OCI-LY7 (cell line): ENCODE measurements around the gene ELL2. TPM values are rescaled to one million over a fixed set of nuclear protein-coding genes. Genes with fewer than 3 reads are reported as not detected.

Experiments
- BruUV-seq: library from RNA; stranded (reverse); fragments of 400-500 nt; replicated peaks from 2 replicates; lab custom pipeline; 2021; lab: Mats Ljungman, UMichigan
- CTCF ChIA-PET: fragments of 300-600 bp; sonication (Branson Sonifier 250); formaldehyde crosslinking; loops from one replicate; lab custom pipeline; 2022; ENCODE audit warnings: antibody characterized with exemption; ENCODE audit not compliant: unreplicated experiment; lab: Charles Lee
- POLR2A ChIA-PET: fragments of 300-600 bp; sonication (Branson Sonifier 250); formaldehyde crosslinking; loops from one replicate; lab custom pipeline; 2022; ENCODE audit warnings: antibody characterized with exemption; lab: Charles Lee
- DNase-seq: peaks from one replicate; pipeline ENCODE4 v3.0.0-alpha.2; 2015; ENCODE audit warnings: low spot score
- H2AFZ ChIP-seq: fragments of 200-600 bp; sonication (generic), shearing (Covaris generic); 2 replicates; pipeline ENCODE4 v1.6.1; 2014; ENCODE audit warnings: mild to moderate bottlenecking, antibody characterized with exemption, low read length, moderate library complexity
- H3K27ac ChIP-seq: fragments of 200-600 bp; sonication (generic); 2 replicates; pipeline ENCODE4 v1.5.1; 2014; ENCODE audit warnings: mixed run types, low read depth, mild to moderate bottlenecking, moderate library complexity, low read length, inconsistent platforms; ENCODE audit not compliant: poor library complexity, severe bottlenecking
- H3K36me3 ChIP-seq: fragments of 200-600 bp; sonication (generic); 2 replicates; pipeline ENCODE4 v1.6.1; 2014; ENCODE audit warnings: mild to moderate bottlenecking, antibody characterized with exemption, low read length, moderate library complexity, mixed read lengths; ENCODE audit not compliant: insufficient read depth
- H3K4me1 ChIP-seq: fragments of 200-600 bp; sonication (generic); 2 replicates; pipeline ENCODE4 v1.5.1; 2014; ENCODE audit warnings: mild to moderate bottlenecking, low read length; ENCODE audit not compliant: insufficient read depth, poor library complexity, severe bottlenecking
- H3K4me2 ChIP-seq: fragments of 200-600 bp; sonication (generic); 2 replicates; pipeline ENCODE4 v1.6.1; 2014; ENCODE audit warnings: mild to moderate bottlenecking, low read length
- H3K4me3 ChIP-seq: fragments of 200-600 bp; sonication (generic); 2 replicates; pipeline ENCODE4 v1.5.1; 2014; ENCODE audit warnings: mild to moderate bottlenecking, low read depth, low read length; ENCODE audit not compliant: poor library complexity, severe bottlenecking
- H3K79me2 ChIP-seq: fragments of 200-600 bp; sonication (generic); 2 replicates; pipeline ENCODE4 v1.6.1; 2016; ENCODE audit warnings: low read depth, mild to moderate bottlenecking, low read length, moderate library complexity, mixed read lengths; ENCODE audit not compliant: insufficient read depth
- H3K9me2 ChIP-seq: fragments of 200-600 bp; sonication (generic); 2 replicates; pipeline ENCODE4 v1.6.1; 2016; ENCODE audit warnings: mild to moderate bottlenecking, low read length, mixed read lengths; ENCODE audit not compliant: insufficient read depth
- H3K9me3 ChIP-seq: fragments of 200-600 bp; sonication (generic); 2 replicates; pipeline ENCODE4 v1.6.1; 2014; ENCODE audit warnings: mild to moderate bottlenecking, mixed run types, low read length, mixed read lengths
- H4K20me1 ChIP-seq: fragments of 200-600 bp; sonication (generic); 2 replicates; pipeline ENCODE4 v1.6.1; 2014; ENCODE audit warnings: mild to moderate bottlenecking, antibody characterized with exemption, low read length, moderate library complexity, mixed read lengths; ENCODE audit not compliant: insufficient read depth
- EZH2phosphoT487 ChIP-seq: fragments of 200-600 bp; sonication (generic); IDR thresholded peaks from 2 replicates; pipeline ENCODE4 v1.6.1; 2018; ENCODE audit warnings: low read depth, borderline replicate concordance, mild to moderate bottlenecking, mixed run types, antibody characterized with exemption, low read length, moderate library complexity, mixed read lengths
- intact Hi-C: fragments of 100-400 bp; cut with micrococcal nuclease; formaldehyde crosslinking; loops from one replicate; pipeline ENCODE4 v1.10.0; 2022; ENCODE audit not compliant: unreplicated experiment
- total RNA-seq, 2 experiments: library from RNA; depleted of rRNA in 1 of 2; stranded (reverse); fragments of >200 nt in 1 of 2; shearing (Covaris generic) in 1 of 2; gene quantifications; 2 replicates each; pipeline ENCODE4 v1.2.3, GENCODE V29; 2014 to 2022
- TF ChIP-seq, protein P1 (sequence below): fragments of 200-600 bp; sonication (generic); conservative IDR thresholded peaks from 2 replicates; pipeline ENCODE4 v1.5.1; 2014; ENCODE audit warnings: mild to moderate bottlenecking, antibody characterized with exemption, low read length, moderate library complexity, mixed read lengths

The ELL2 gene
- total RNA-seq, 2 experiments from 2014 or later: 0.98 to 4.7 TPM

DNA sequence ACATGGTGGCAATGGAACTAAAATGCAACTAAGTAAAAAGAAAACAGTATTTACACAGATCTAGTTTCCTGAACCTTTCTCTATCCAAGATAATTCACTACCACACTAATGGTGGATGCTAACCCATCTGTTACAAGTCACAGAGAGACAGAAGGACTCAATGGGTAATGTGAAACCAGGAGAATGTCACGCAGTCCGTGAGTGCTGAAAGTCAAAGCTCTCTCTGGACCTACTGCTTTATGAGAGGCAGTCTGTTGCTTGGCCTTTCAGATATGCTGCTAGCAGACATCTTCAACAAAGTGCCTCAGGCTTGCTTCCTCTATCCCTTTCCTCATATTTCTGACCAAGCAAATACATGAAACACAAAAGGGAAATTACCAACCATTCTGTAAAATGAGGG lies 70.2 kb downstream of the ELL2 start:
- Histone ChIP-seq H3K27ac (no peak overlapping the region), H2AFZ (no peak overlapping the region), H3K9me2 (no peaks in the 10 kb centered on the region), H3K4me3 (no peak overlapping the region), H3K4me1 (no peaks in the 10 kb centered on the region), H3K4me2 (no peak overlapping the region), H3K9me3 (no peaks in the 10 kb centered on the region), H3K79me2 (no peaks in the 10 kb centered on the region), H4K20me1 (no peaks in the 10 kb centered on the region), H3K36me3 (no peaks in the 10 kb centered on the region)
- POLR2A ChIA-PET: interaction anchor here (0.6 to 0.7 kb wide), 2 partner anchors 27 to 552 kb away, joined by 3 read pairs; no protein-coding TSS in a partner anchor
- CTCF ChIA-PET: no interaction called here
- BruUV-seq: no TSS peak
- no peak for DNase-seq
- TF ChIP-seq, protein P1, sequence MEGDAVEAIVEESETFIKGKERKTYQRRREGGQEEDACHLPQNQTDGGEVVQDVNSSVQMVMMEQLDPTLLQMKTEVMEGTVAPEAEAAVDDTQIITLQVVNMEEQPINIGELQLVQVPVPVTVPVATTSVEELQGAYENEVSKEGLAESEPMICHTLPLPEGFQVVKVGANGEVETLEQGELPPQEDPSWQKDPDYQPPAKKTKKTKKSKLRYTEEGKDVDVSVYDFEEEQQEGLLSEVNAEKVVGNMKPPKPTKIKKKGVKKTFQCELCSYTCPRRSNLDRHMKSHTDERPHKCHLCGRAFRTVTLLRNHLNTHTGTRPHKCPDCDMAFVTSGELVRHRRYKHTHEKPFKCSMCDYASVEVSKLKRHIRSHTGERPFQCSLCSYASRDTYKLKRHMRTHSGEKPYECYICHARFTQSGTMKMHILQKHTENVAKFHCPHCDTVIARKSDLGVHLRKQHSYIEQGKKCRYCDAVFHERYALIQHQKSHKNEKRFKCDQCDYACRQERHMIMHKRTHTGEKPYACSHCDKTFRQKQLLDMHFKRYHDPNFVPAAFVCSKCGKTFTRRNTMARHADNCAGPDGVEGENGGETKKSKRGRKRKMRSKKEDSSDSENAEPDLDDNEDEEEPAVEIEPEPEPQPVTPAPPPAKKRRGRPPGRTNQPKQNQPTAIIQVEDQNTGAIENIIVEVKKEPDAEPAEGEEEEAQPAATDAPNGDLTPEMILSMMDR: no peak
- TF ChIP-seq EZH2phosphoT487: no peak
- intact Hi-C loops: no loop called here

DNA sequence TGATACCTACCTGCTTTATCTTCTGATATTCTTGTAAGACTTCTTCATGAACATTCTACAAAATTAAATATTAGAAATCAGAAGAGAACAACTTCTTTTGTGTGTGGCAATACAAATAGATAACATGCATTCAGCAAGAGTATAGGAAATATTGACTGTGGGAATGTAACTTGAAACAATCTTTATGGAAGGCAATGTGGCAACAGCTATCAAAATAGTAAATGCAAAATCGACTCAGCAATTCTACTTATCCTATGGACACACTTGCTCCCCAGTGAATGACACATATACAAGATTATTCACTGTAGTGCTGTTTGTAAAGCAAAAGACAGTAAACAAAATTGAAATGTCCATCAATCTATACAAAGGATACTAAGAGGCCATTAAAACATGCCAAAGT lies 72.6 kb downstream of the ELL2 start:
- ChIA-PET POLR2A (interaction anchor here (0.5 to 1.0 kb wide), 4 partner anchors 10 to 490 kb away, joined by 3 to 5 read pairs (median 4); no protein-coding TSS in a partner anchor), CTCF (no interaction called here)
- no peaks in the 10 kb centered on the region for H3K79me2 ChIP-seq
- TF ChIP-seq EZH2phosphoT487: no peak
- TF ChIP-seq, protein P1: no peak
- no peaks in the 10 kb centered on the region for H3K9me2 ChIP-seq
- H3K4me2 ChIP-seq: no peak overlapping the region
- no peaks in the 10 kb centered on the region for H4K20me1 ChIP-seq
- intact Hi-C loops: no loop called here
- no peak overlapping the region for H3K27ac ChIP-seq
- BruUV-seq: no TSS peak
- DNase-seq: no peak
- H2AFZ ChIP-seq: no peak overlapping the region
- no peaks in the 10 kb centered on the region for H3K9me3 ChIP-seq
- no peaks in the 10 kb centered on the region for H3K4me1 ChIP-seq
- no peak overlapping the region for H3K4me3 ChIP-seq
- no peaks in the 10 kb centered on the region for H3K36me3 ChIP-seq

DNA sequence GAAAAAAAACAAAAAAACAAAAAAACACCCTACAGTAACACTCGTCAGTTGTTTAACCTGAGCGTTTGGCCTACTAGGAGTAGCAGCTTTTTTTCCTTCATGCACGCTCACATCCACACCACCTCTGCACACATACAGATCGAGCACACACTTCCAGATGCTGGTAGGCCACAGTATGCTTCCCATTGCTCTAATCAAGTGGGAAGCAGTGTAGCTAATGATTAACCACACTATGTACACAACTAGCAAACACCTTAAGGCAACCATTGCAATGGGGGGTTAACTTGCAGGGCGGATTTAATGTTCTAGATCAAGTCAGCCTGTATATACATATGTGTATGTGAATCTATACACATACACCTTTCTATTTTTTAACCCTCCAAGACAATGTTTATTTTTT lies 73.7 kb downstream of the ELL2 start:
- no peaks in the 10 kb centered on the region for H3K9me2 ChIP-seq
- H3K4me3 ChIP-seq: no peak overlapping the region
- no peaks in the 10 kb centered on the region for H3K4me1 ChIP-seq
- DNase-seq: no peak
- H3K79me2 ChIP-seq: no peaks in the 10 kb centered on the region
- no peak overlapping the region for H3K4me2 ChIP-seq
- intact Hi-C loops: no loop called here
- no peak overlapping the region for H3K27ac ChIP-seq
- no peaks in the 10 kb centered on the region for H3K9me3 ChIP-seq
- TF ChIP-seq, protein P1: no peak
- TF ChIP-seq EZH2phosphoT487: no peak
- ChIA-PET CTCF (no interaction called here), POLR2A (interaction anchor here (0.7 kb wide), 1 partner anchor 309 kb away, joined by 3 read pairs; no protein-coding TSS in a partner anchor)
- H3K36me3 ChIP-seq: no peaks in the 10 kb centered on the region
- H4K20me1 ChIP-seq: no peaks in the 10 kb centered on the region
- no peak overlapping the region for H2AFZ ChIP-seq
- BruUV-seq: no TSS peak
